Measurements from ENCODE around the gene HSDL1. TPM values are rescaled to one million over a fixed set of nuclear protein-coding genes. Genes with fewer than 3 reads are reported as not detected.

Gene HSDL1
- total RNA-seq, 1 experiment from 2014 or later = 34.2 TPM

GRCh38 chr16:84085773-84086172, 59.2 kb downstream of the HSDL1 start:
- no peak overlapping the region for H3K27ac Mint-ChIP-seq
- no CpG with 5 or more reads among the region's 6 CpGs for WGBS (ENCODE audit: extremely low coverage, insufficient read length, low lambda C conversion rate)

More at GRCh38 chr16:84085773-84086172, 59.2 kb downstream of the HSDL1 start:
- Histone ChIP-seq H3K14ac (ENCODE audit: insufficient read depth, low read length) (no peak overlapping the region), H3K23me2 (ENCODE audit: insufficient read length, low read depth, low read length, poor library complexity, severe bottlenecking) (no peaks in the 10 kb centered on the region), H3K27me3 (ENCODE audit: insufficient read depth, low read length) (no peaks in the 10 kb centered on the region), H4K20me1 (ENCODE audit: control insufficient read depth, insufficient read depth, insufficient read length) (no peaks in the 10 kb centered on the region), H2AFZ (ENCODE audit: low read length) (no peak overlapping the region), H3T11ph (ENCODE audit: low read length) (no peak overlapping the region), H4K5ac (ENCODE audit: insufficient read length, low read depth, low read length) (no peak overlapping the region), H2BK12ac (ENCODE audit: insufficient read length, low read depth, low read length) (no peak overlapping the region), H2BK120ac (ENCODE audit: low read depth, low read length, poor library complexity, severe bottlenecking) (no peak overlapping the region), H3K4me1 (ENCODE audit: insufficient read depth, low read length) (no peaks in the 10 kb centered on the region), H3K9ac (ENCODE audit: extremely low read depth, insufficient read length, low read length) (no peak overlapping the region), H4K91ac (ENCODE audit: insufficient read length, low read depth, low read length) (no peak overlapping the region), H3K9me3 (ENCODE audit: control insufficient read depth, low read depth, low read length) (no peaks in the 10 kb centered on the region), H2AK5ac (ENCODE audit: insufficient read length, low read length) (no peak overlapping the region), H3K56ac (ENCODE audit: insufficient read length, low read depth, low read length) (no peak overlapping the region), H3K18ac (ENCODE audit: insufficient read length, low read depth, low read length) (no peak overlapping the region), H3K23ac (ENCODE audit: insufficient read length, low read depth, low read length) (no peak overlapping the region), H2BK15ac (ENCODE audit: low read depth, low read length) (no peak overlapping the region), H3K79me2 (ENCODE audit: insufficient read depth, low read length) (no peaks in the 10 kb centered on the region), H3K4me2 (ENCODE audit: insufficient read depth, insufficient read length, low read length) (no peak overlapping the region), H3K4ac (ENCODE audit: low read depth, low read length) (no peak overlapping the region), H2BK20ac (ENCODE audit: low read depth, low read length, poor library complexity, severe bottlenecking) (no peak overlapping the region), H2BK5ac (ENCODE audit: insufficient read length, low read length) (no peak overlapping the region), H4K8ac (replicated peaks; ENCODE audit: insufficient read length, low read depth, low read length) (no peak overlapping the region), H3K79me1 (ENCODE audit: insufficient read depth, low read depth, low read length, poor library complexity, severe bottlenecking) (no peaks in the 10 kb centered on the region), H3K27ac (ENCODE audit: insufficient read length, low read depth, low read length) (no peak overlapping the region)
- no peaks in the 10 kb centered on the region for H3K4me1 Mint-ChIP-seq
- H3K27me3 Mint-ChIP-seq (ENCODE audit: low read depth) = no peaks in the 10 kb centered on the region
- H3K4me3 Mint-ChIP-seq = no peak overlapping the region
- peaks cover 6 to 79% (median 55%) of the 10 kb centered on the region in 3 experiments; a peak in 6 of 7 replicates for H3K36me3 Mint-ChIP-seq (ENCODE audit: insufficient read depth in 1 of 3, low read depth in 3 of 3)
- H3K9me3 Mint-ChIP-seq = no peaks in the 10 kb centered on the region
- TF ChIP-seq, protein P1, sequence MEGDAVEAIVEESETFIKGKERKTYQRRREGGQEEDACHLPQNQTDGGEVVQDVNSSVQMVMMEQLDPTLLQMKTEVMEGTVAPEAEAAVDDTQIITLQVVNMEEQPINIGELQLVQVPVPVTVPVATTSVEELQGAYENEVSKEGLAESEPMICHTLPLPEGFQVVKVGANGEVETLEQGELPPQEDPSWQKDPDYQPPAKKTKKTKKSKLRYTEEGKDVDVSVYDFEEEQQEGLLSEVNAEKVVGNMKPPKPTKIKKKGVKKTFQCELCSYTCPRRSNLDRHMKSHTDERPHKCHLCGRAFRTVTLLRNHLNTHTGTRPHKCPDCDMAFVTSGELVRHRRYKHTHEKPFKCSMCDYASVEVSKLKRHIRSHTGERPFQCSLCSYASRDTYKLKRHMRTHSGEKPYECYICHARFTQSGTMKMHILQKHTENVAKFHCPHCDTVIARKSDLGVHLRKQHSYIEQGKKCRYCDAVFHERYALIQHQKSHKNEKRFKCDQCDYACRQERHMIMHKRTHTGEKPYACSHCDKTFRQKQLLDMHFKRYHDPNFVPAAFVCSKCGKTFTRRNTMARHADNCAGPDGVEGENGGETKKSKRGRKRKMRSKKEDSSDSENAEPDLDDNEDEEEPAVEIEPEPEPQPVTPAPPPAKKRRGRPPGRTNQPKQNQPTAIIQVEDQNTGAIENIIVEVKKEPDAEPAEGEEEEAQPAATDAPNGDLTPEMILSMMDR (conservative IDR thresholded peaks at IDR 0.05) = no peak
- no peak for DNase-seq

Measured in H9 (cell line).